GDM1 (cell line): ENCODE measurements around the gene THSD7B.
"Not testable (repeated sequence)": the region's sequence is repeated elsewhere in the genome, so short reads cannot be mapped to it uniquely, and the experiment has no call there.

Experiments used
- DNase-seq: peaks from one replicate; lab custom pipeline; 2025; lab: John Stamatoyannopoulos, UW

THSD7B gene

DNA sequence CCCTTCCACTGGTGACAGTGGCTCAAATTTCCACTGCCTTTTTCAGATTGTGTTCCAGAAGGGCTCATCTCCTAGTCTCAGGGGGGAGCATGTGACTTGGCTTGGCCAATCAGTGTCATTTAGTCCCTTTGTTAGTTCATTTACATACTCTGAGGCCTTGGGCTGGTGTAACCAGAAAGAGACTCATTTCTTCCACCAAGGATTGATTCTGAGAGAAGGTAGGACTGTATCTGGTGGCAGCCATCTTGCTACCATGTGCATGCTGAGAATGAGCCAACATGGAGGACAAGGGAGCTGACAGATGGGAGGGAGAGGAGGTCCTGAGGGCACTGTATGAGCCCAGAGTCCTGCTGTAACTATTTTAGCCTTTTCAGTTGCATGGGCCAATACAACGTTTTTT is 191.7 kb downstream of the THSD7B start:
- no peak for DNase-seq

DNA sequence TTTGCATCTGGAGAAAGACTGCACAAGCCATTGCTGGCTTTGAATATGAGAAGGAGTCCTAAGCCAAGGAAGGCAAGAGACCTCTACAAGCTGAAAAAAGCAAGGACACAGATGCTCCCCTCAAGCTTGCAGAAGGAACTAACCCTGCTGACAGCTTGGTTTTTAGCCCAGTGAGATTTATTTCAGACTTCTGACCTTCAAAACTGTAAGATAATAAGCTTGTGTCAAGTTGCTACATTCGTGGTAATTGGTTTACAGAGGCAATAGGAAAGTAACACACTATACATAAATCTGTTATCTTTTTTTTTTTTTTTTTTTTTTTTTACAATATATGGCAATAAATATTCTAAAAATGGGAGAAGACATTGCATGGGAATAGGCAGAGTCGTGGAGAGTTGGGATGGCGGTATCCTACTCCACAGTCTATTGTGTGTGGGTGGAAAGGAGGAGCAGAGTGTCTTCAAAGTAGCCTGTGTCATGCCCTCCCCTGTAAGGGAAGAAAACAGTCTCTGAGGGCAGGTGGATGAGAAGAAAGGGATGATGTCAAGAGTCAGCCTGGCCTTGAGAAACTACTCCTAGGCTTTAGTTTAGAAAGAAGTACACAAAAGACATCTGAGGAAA is 196.9 kb downstream of the THSD7B start:
- no peak for DNase-seq

DNA sequence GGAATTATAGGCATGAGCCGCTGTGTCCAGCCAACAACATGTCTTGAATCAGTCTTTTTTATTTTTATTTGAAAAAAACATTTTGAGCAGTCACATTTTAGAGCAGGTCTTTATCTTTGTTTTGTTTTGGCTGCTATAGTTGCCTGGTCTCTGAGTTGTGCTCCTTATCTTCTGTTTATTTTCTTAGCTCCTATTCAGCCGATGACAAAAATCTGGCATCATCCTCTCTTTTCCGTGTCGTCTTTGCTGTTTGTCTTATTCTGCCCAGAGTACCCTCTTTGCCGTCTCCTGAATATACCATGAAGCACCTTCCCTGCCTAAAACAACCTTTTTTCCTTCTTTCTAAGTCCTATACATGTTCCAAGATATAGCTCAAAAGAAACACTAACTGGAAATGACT is 201.1 kb downstream of the THSD7B start:
- DNase-seq, result no peak

DNA sequence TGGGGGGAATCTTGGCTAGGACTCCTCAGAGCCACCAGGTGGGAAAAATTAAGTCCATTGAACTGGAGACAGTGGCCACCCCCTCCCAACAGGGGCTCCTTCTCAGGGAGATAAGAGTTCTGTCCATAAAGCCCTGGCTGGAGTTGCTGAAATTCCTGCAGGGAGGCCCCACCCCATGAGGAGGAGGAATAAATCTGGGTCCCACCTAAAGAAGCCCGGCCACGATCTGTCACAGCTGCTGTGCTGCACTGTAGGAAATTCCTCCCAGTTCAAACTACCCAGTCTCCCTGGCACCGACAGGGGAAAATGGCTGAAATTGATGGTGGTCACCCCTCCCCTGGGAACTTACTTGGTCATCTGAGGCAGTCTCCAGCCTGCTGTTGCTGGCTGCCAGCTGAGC is 215.0 kb downstream of the THSD7B start:
- no peak for DNase-seq

DNA sequence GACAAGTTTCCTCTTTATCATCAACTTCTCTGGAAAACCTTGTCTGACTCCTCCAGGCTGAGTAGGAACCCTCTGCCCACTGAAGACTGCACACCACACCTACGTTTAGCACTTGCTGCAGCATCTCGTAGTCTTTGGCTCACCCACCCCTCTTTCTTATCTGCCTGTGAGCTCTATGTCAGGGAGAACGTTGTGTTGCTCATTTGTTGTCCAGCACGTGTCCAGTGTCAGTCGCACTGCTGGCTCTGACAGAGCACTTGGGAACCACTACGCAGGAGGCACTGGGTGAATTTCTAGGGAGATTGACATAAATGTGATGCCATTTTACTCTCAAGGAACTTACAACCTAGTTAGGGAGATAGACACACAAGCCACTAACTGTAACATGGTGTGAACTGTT is 216.3 kb downstream of the THSD7B start:
- not testable (repeated sequence) for DNase-seq

DNA sequence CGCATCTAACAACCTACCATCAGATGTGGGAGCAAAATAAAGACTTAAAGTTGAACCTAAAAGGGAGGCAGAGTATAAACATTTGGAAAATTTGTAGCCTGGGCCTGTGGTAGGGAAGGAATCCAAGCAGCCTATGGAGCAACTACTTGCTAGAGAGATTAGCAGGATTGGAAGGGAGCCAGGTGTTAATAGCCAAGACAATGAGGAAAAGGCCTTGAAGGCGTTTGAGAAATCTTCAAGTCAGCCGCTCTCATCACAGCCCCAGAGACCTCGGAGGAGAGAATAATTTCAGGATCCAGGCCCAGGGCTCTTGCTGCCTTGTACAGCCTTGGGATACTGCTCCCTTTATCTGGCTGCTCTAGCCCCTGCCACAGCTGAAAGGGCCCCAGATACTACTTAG is 219.7 kb downstream of the THSD7B start:
- DNase-seq, result no peak

DNA sequence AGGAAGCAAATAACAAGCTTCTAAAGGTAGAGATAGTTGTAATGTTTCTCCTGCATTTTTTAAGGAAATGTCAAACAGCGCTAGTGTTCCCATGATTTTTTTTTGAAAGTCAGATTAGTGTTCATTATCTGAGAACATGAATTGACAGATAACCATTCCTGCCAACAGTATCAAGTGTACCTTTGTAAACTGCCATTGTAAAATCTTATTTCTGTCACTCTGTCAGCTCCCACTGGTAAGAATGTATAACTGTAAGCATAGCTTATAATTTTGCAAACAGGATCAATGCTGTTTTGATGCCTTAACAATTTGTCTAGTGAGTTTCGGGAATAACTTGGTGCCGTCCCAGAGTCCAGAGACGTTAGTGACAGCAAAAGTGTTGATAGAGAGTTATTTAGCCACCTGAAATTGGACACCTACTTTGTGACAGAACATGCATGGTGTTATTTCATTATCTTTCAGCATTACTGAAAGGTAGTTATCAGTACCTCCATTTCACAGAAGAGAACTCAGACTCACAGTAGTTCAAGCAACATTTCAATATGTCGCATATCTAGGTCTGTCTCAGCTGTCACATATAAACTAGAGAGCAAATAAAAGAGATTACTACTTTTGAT is 221.4 kb downstream of the THSD7B start:
- DNase-seq, result no peak

DNA sequence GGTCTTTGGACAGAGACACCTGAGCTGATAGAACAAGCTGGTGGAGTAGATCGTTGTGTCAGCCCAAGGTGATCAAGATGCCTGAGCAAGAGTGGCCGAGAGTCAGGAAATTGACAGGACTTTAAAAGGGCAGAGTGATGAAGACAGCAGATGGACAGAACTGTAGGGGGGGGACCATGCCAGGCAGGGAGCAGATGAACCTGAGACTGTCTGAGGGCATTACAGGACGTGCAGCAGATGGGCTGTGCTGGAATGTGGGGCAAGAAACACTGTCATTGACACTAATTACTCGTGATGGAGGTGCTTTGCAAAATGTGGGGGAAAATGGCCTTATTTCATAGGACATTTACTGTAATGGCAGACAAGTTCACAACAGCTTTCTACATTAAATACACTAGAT is 225.0 kb downstream of the THSD7B start:
- DNase-seq, result no peak

DNA sequence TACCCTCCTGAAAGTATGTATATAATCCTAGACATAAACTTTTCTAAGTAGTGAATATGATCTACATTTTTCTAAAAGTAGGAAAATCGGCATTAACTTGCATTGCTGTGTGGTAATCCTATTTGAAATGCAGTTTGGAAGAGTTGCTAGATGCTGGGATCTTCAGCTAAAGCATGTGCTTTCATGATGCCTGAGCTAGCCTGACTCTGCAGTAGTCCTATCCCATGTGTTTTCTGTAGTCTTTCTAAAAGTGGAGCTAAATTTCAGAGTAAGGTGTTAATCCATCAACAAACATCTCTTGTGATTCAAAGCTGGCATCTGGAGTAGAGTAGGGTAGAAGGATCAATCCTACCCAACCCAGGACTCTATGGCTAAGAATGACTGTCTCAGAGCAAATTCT is 229.4 kb downstream of the THSD7B start:
- no peak for DNase-seq

DNA sequence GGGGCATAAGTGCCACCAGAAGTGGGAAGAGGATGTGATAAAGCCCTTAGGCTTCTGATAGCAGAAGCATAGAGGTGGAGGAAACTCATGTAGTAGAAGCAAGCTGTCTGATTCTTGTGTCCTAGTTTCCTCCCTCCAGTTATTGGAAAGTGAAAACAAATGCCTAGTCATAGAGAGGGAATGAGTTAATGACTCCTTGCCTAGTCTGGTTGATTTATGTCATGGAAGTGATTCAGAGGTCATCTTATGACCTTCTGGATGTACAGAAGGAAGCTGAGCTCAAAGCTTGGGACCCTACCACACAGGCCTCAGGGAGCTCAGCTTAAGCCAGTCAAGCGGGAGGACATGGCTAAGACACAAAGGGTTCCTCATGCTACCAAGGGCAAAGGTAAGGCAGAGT is 232.2 kb downstream of the THSD7B start:
- no peak for DNase-seq

DNA sequence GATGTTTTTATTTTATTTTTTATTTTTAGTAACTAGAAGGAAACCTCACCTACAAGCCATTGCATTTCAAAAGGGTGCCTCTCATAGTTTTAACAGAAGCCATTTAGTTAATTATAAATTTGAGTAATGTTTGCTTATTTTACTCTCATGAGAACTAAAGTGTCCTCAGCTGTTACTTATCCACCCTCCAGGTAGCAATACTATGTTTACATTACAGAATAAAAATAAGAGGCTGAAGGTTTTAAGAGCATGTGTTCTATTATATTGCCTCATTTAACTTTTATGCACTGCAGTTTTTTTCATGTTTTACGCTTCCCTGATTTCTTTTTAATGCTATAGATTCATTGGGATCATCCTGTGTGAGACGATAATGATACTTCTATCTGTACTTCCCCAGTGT is 235.5 kb downstream of the THSD7B start:
- no peak for DNase-seq

DNA sequence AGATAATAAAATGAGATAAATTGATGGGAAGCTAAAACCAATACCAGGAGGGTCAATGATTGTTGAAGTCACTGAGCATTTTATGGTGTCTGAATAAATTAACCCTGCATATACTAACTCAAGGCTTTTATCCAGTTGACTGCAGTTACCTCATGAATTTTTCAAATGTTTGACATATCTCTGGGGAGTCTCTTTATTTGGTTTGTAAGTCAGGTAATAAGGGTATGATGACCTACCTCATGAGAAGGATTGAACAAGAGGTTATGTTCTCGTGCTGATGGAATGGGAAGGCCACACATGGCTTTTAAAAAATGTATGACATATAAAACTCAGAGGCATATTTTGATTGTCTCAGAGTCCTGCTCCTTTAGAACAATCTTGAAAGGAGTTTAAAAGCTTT is 237.6 kb downstream of the THSD7B start:
- DNase-seq, result no peak

DNA sequence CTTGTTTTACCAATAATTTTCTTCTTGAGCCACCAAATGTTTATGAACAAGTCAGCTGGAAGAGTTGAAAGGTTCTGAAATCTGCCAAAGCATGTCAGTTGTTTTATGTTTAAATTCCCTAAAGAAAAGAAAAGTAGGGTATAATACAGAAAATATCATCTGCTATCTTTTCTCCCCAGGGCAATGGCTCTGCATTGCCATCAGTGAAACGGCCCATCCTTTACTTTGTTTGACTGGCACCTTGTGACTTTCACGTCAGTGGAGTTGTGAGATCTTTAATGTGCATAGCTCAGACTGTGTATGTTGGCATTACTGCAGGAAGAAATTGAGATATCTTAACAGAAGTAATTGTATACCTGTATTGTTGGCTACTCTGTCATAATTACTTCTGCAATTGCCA is 239.9 kb downstream of the THSD7B start:
- no peak for DNase-seq

DNA sequence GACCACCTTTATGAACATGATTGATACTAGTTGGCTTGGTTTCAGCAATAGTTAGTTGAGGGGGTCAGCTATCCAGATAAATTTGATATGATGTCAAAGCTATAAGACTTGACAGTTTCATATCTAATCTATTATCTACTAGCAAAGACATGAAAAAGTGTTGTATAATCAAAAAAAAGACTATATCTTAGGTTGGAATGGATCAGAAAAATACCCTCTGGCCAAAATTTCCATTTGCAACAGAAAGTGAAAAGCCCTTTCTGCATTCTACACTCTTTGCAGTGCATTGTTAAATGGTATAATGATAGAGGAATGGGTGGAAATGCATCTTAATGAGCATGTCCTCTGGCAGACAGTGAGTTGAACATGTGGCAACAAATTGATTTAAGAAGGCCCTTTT is 242.6 kb downstream of the THSD7B start:
- no peak for DNase-seq

DNA sequence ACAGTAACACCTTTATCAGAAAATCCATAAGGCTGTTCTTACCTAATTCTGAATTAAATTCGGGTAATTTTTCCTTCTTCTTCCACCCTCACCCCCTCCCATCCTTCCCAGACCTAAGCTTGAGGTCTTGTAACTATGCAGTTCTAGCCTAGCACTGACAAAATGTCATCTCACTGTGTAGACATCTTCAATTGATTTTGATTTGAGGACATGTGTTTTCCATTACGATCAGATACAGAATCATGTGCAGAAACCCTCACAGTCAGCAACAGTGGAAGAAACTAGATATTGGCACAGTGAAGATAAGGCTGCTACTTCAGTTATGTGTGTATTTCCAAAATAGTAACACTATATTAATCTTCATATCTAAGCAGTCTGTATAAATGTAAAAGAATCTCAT is 244.6 kb downstream of the THSD7B start:
- DNase-seq, result no peak

DNA sequence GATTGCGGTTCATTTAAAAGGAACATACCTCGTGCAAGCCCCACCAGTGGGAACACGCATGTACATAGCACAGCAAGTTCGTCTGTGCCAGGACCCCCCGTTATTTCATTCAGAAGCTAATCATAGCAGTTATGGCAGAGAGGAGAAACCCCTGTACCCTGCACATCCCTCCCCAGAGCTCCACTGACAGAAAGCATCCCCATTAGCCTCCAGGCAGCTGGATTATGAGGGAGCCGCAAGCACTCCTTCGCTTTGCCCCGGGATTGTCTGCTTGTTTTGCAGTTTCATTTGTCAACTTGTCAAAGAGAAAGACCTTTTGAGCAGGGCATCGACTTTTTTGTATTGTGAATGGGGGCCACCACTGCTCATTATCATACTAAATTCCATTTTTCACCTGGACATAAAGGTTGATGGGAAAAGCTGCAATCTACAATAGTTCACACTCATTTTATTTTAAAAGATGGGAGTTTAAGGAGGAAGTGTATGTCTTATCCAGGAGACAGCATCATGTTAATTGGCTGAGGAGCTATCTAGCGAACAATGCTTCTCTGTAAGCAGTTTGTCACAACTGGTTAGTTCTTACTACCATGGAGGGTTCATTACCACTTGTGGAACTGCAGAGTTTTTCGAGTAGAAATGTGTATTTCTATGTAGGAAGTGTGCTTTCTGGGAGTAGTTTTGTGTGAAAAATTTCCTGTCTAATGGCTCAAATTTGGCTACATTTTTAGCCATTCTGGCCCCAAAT is 255.3 kb downstream of the THSD7B start:
- no peak for DNase-seq

DNA sequence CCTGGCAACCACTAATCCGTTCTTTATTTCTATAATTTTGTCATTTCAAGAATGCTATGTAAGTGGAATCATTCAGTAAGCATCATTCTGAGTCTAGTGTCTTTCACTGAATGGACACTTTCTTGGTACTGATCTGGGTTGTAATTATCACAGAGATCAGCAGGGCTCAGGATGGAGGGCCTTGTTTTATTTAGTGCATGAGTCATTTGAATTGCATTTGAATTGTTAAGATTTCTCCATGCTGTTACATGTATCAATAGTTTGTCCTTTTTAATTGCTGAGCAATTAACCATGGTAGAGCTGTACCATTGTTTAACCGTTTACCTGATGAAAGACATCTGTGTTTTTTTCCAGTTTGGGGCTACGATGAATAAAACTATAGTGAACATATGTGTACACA is 256.4 kb downstream of the THSD7B start:
- DNase-seq, result no peak

DNA sequence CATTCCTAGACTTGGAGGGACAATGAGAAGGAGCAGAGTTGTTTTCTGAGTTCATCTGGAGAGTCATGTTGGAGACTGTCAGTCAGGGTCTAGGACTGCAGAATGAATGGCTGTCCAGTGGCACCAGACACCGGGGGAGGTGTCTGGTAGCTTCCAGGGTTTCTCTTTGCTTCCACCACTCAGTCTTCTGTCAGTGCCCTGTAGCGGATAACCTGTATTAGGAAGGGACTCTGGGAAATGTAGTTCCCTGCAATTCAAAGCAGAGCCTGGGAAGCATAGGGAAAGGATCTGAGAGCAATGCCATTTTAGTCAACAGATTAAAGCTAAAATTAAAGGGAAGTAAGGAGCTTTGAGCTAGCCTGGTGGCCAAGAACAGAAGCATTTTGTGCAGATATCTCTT is 257.9 kb downstream of the THSD7B start:
- DNase-seq, result no peak

DNA sequence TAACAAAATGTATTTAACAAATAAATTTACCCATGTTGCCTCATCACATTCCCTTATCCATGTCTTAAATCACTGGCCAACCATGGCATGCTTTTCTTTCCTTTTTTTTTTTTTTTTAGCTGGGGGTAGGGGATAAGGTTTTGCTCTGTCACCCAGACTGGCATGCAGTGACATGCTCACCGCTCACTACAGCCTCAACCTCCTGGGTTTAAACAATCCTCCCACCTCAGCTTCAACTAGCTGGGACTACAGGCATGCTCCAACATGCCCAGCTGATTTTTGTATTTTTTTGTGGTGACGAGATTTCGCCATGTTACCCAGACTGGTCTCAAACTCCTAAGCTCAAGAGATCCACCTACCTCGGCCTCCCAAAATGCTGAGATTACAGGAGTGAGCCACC is 266.4 kb downstream of the THSD7B start:
- no peak for DNase-seq

DNA sequence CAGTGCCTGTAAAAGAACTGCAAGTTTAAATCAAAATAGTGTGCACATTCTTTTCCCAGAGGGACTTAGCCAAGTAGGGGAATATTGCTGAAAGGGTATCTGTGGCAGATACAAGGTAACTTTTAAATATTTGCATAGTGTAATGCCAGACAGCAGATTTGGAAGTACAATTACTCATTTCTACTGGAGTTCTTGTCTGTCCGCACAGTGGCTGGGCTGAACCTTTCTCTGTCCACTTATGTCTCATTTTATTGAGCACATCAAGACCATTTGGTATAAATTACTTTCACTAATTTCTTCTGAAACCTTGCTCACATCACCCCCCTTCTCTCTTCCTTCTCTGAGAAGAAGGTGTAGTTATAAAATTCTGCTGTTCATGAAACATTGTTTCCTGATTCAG is 271.3 kb downstream of the THSD7B start:
- DNase-seq, result no peak

DNA sequence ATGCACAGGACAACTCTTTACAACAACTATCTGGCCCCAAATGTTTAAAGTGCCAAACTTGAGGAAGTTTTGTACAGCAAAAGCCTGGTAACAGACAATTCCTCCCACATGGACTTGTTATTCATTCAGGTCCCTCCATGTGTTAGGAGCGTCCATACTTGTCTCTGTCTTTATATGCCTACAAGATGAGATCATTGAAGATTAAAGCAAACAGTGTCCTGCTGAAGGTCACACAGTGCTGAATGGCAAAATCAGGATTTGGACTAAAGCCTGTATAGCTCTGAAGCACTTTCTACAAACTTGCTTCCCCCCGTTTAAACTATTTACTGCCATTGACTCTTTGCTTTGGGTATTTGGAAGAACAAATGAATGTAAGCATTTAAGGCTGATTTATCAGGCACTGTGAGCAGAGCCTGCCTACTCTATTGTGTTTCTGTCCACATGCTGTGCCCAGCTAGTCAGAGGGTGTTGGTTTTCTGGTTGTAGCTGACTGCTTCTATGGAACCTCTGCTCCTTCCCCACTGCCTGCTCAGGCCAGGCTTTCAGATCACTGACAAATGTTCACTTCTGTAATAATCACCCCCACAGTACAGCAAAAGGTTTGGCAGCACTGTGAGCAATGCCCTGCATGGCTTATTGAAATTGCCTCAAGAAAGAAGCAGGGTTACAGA is 274.3 kb downstream of the THSD7B start:
- DNase-seq, result no peak

DNA sequence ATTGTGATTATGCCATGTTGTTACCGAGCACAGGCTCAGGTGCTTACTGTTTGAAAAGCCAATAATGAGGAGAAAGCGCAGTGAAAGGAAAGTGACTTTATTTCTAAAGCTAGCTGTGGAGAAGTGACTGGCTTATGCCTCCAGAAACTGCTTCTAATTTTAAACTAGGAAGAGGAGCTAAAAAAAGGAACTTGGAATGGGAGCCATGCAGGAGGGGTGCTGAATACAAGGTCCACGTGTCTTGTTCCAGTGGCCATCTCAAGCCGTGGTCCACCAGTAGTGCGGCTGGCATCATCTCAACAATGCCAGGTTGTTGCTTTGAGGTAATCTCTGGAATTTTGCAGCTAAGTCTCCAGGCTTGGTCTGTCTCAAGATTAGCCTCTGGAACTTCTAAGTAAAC is 282.0 kb downstream of the THSD7B start:
- no peak for DNase-seq

DNA sequence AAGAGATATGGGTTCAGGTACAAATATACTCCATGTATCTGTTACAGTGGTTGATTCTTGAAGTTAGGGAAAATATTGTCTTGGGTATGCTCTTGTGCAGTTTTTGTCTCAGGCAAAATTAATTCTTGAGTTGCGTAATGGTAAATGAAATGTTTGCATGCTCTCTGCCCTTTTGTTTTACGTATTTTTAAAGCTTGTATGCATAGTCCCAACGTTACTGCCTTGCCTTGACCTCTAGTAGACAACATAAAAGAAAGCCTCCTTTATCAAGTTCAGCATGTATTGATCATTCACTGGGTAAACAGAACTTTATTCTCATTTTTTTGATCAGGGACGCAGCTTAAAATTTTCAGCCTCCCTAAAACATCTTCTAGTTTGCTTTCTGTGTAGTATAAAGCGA is 283.1 kb downstream of the THSD7B start:
- no peak for DNase-seq
